ENCODE results near the gene RAC2. TPM values are rescaled to one million over a fixed set of nuclear protein-coding genes. Genes with fewer than 3 reads are reported as not detected.

RAC2 gene
- total RNA-seq, 4 donors from 2014 or later: 7.8 to 49.8 (median 14.5) TPM

GRCh38 chr22:37254867-37255233 is 10.8 kb upstream of the RAC2 start:
- TF ChIP-seq, protein P1, sequence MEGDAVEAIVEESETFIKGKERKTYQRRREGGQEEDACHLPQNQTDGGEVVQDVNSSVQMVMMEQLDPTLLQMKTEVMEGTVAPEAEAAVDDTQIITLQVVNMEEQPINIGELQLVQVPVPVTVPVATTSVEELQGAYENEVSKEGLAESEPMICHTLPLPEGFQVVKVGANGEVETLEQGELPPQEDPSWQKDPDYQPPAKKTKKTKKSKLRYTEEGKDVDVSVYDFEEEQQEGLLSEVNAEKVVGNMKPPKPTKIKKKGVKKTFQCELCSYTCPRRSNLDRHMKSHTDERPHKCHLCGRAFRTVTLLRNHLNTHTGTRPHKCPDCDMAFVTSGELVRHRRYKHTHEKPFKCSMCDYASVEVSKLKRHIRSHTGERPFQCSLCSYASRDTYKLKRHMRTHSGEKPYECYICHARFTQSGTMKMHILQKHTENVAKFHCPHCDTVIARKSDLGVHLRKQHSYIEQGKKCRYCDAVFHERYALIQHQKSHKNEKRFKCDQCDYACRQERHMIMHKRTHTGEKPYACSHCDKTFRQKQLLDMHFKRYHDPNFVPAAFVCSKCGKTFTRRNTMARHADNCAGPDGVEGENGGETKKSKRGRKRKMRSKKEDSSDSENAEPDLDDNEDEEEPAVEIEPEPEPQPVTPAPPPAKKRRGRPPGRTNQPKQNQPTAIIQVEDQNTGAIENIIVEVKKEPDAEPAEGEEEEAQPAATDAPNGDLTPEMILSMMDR (IDR thresholded peaks at IDR 0.05; ENCODE audit: low read depth): no peak

DNA sequence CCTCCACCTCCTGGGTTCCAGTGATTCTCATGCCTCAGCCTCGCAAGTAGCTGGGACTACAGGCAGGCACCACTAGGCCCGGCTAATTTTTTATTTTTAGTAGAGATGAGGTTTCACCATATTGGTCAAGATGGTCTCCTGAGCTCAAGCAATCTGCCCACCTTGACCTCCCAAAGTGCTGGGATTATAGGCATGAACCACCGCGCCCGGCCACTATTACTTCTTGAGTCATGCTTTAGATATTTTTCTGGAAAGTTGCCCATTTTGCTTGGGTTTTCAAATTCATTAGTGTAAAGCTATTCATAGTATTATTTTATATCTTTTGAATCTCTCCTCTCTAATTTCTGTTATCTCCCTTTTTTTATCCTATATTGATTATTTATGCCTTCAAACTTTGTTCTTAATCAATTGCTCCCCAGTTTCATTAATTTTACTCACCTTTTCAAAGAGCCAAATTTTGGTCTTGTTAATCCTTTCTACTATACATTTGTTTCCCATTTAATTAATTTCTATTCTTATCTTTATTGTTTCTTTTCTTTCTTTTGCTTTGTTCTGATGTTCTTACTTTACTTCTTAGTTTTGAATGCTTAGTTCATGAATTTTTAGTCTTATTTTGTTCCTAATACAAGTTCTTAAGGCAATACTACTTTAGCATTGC is 10.3 kb upstream of the RAC2 start:
- TF ChIP-seq, protein P1 (IDR thresholded peaks at IDR 0.05; ENCODE audit: low read depth): no peak

GRCh38 chr22:37253126-37253660 is 9.1 kb upstream of the RAC2 start:
- TF ChIP-seq, protein P1 (IDR thresholded peaks at IDR 0.05; ENCODE audit: low read depth): no peak

DNA sequence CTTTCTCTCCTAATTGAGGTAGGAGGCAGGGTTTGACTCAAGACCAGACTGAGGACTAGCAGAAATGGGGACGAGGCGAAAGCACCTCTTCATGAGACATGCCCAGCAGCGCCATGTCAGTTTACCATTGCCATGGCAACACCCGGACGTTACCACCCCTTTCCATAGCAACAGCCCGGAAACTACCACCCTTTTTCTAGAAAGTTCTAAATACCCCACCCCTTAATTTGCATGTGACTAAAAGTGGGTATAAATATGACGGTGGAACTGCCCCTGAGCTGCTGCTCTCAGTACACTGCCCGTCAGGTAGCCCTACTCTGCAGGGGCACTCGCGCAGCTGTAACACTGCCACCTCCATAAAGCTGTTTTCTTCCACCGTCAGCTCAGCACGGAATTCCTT is 5.9 kb upstream of the RAC2 start:
- TF ChIP-seq, protein P1 (IDR thresholded peaks at IDR 0.05; ENCODE audit: low read depth): no peak

DNA sequence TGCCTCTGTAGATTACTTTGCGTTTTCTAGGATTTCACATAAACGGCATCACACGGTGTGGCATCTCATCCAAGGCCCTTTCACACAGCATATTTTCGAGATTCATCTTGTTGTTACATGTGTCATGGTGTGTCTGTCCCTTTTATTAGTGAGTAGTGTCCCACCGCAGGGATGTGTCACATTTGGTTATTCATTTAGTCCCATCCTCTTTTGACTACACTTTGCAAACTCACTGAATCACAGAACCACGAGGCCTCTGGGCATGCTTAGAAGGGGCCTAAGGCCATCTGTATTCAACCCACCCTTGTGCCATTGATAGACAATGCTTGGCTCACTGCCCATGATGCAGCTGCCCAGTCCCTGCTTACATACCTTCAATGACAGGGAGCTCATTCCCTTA is 4.2 kb upstream of the RAC2 start:
- TF ChIP-seq, protein P1 (IDR thresholded peaks at IDR 0.05; ENCODE audit: low read depth): no peak

- TF ChIP-seq, protein P1 (IDR thresholded peaks at IDR 0.05; ENCODE audit: low read depth): no peak
Measured at GRCh38 chr22:37245740-37246139, 1.7 kb upstream of the RAC2 start.

- TF ChIP-seq, protein P1 (IDR thresholded peaks at IDR 0.05; ENCODE audit: low read depth): no peak
Measured at GRCh38 chr22:37244922-37245722, 1.1 kb upstream of the RAC2 start.
